WTC11 (cell line): ENCODE results near the gene KLHDC9. TPM values are rescaled to one million over a fixed set of nuclear protein-coding genes. Genes with fewer than 3 reads are reported as not detected.
A peak's percentile ranks its signal among the peaks of the same experiment; 100 is the strongest.

Source experiments
- ATAC-seq: fragments of 200-7000 bp; cut with Tn5 transposase; 2 replicates; pipeline ENCODE4 v1.10.0; 2021; ENCODE audit warnings: mild to moderate bottlenecking, moderate library complexity
- CTCF ChIA-PET: fragments of 300-600 bp; sonication (Branson Sonifier 250); formaldehyde crosslinking; loops from one replicate; lab custom pipeline; 2021; ENCODE audit warnings: antibody characterized with exemption; lab: Charles Lee
- POLR2A ChIA-PET: fragments of 350-600 bp; sonication (Branson Sonifier 250); formaldehyde crosslinking; loops from one replicate; lab custom pipeline; 2021; ENCODE audit warnings: antibody characterized with exemption; lab: Charles Lee
- DNase-seq: peaks from one replicate; pipeline ENCODE4 v3.0.0; 2021; ENCODE audit warnings: low spot score
- H3K27ac Mint-ChIP-seq: 2 replicates; pipeline ENCODE4 v1.8.0; 2021; ENCODE audit warnings: mixed read lengths
- H3K27me3 Mint-ChIP-seq: 2 replicates; pipeline ENCODE4 v1.8.0; 2021; ENCODE audit warnings: low read depth, mild to moderate bottlenecking, moderate library complexity, mixed read lengths
- H3K36me3 Mint-ChIP-seq: 2 replicates; pipeline ENCODE4 v1.8.0; 2021; ENCODE audit warnings: mixed read lengths
- H3K4me1 Mint-ChIP-seq: 2 replicates; pipeline ENCODE4 v1.8.0; 2022; ENCODE audit warnings: mixed read lengths
- H3K4me3 Mint-ChIP-seq: 2 replicates; pipeline ENCODE4 v1.8.0; 2021; ENCODE audit warnings: mild to moderate bottlenecking, moderate library complexity, mixed read lengths
- H3K9me3 Mint-ChIP-seq: 2 replicates; pipeline ENCODE4 v1.8.0; 2021; ENCODE audit warnings: mixed read lengths
- ATF1 ChIP-seq: sonication (generic); formaldehyde crosslinking; IDR thresholded peaks from 2 replicates; pipeline ENCODE4 v1.8.1; 2023; ENCODE audit warnings: mild to moderate bottlenecking, moderate library complexity, missing genetic modification reagents
- CREB1 ChIP-seq: sonication (generic); formaldehyde crosslinking; IDR thresholded peaks from 2 replicates; pipeline ENCODE4 v1.8.0; 2023; ENCODE audit warnings: mild to moderate bottlenecking, missing genetic modification reagents
- CTCF ChIP-seq: fragments of 200-600 bp; IDR thresholded peaks from 2 replicates; pipeline ENCODE4 v1.8.0; 2022; ENCODE audit warnings: antibody characterized with exemption
- ELF4 ChIP-seq: sonication (generic); formaldehyde crosslinking; IDR thresholded peaks from 2 replicates; pipeline ENCODE4 v1.8.1; 2022; ENCODE audit warnings: low read depth, mild to moderate bottlenecking, moderate library complexity, missing genetic modification reagents
- ERG ChIP-seq: fragments of 250-450 bp; sonication (Bioruptor Pico); IDR thresholded peaks from 2 replicates; pipeline ENCODE4 v1.8.0; 2021; ENCODE audit warnings: mild to moderate bottlenecking
- GRHL2 ChIP-seq: fragments of 250-450 bp; sonication (Bioruptor Pico); IDR thresholded peaks from 2 replicates; pipeline ENCODE4 v1.8.0; 2022; ENCODE audit warnings: mild to moderate bottlenecking, moderate library complexity; ENCODE audit not compliant: insufficient replicate concordance, severe bottlenecking
- JAZF1 ChIP-seq: fragments of 250-450 bp; sonication (Bioruptor Pico); IDR thresholded peaks from 2 replicates; pipeline ENCODE4 v1.9.0; 2021; ENCODE audit warnings: moderate library complexity, mild to moderate bottlenecking, inconsistent platforms
- MYBL2 ChIP-seq: sonication (generic); formaldehyde crosslinking; IDR thresholded peaks from 2 replicates; pipeline ENCODE4 v1.8.1; 2023; ENCODE audit warnings: mild to moderate bottlenecking, moderate library complexity, missing genetic modification reagents
- NFYB ChIP-seq: sonication (generic); formaldehyde crosslinking; conservative IDR thresholded peaks from 2 replicates; pipeline ENCODE4 v1.8.0; 2022; ENCODE audit warnings: low read depth, missing genetic modification reagents
- NR2C2 ChIP-seq: sonication (generic); formaldehyde crosslinking; IDR thresholded peaks from 2 replicates; pipeline ENCODE4 v1.8.0; 2022; ENCODE audit warnings: mild to moderate bottlenecking, missing genetic modification reagents
- NR3C1 ChIP-seq: sonication (generic); formaldehyde crosslinking; conservative IDR thresholded peaks from 2 replicates; pipeline ENCODE4 v1.8.1; 2023; ENCODE audit warnings: low read depth, mild to moderate bottlenecking, missing genetic modification reagents
- PREB ChIP-seq: sonication (generic); formaldehyde crosslinking; IDR thresholded peaks from 2 replicates; pipeline ENCODE4 v1.8.1; 2022; ENCODE audit warnings: mild to moderate bottlenecking, missing genetic modification reagents, moderate library complexity, borderline replicate concordance
- RELA ChIP-seq: sonication (generic); formaldehyde crosslinking; IDR thresholded peaks from 2 replicates; pipeline ENCODE4 v1.8.1; 2022; ENCODE audit warnings: missing genetic modification reagents, mild to moderate bottlenecking, borderline replicate concordance
- SMAD3 ChIP-seq: sonication (generic); formaldehyde crosslinking; IDR thresholded peaks from 2 replicates; pipeline ENCODE4 v1.8.0; 2022; ENCODE audit warnings: missing genetic modification reagents, mild to moderate bottlenecking, borderline replicate concordance
- ZMAT4 ChIP-seq: fragments of 250-450 bp; sonication (Bioruptor Pico); IDR thresholded peaks from 2 replicates; pipeline ENCODE4 v1.9.0; 2021; ENCODE audit warnings: mild to moderate bottlenecking
- ZNF281 ChIP-seq: sonication (generic); formaldehyde crosslinking; IDR thresholded peaks from 2 replicates; pipeline ENCODE4 v1.8.0; 2023; ENCODE audit warnings: mild to moderate bottlenecking, missing genetic modification reagents
- ZNF396 ChIP-seq: fragments of 250-450 bp; sonication (Bioruptor Pico); IDR thresholded peaks from 2 replicates; pipeline ENCODE4 v1.8.0; 2021; ENCODE audit warnings: mild to moderate bottlenecking, moderate library complexity, borderline replicate concordance
- ZNF416 ChIP-seq: fragments of 250-450 bp; sonication (Bioruptor Pico); IDR thresholded peaks from 2 replicates; pipeline ENCODE4 v1.9.0; 2021; ENCODE audit warnings: mild to moderate bottlenecking, inconsistent platforms
- ZNF425 ChIP-seq: fragments of 250-450 bp; sonication (Bioruptor Pico); conservative IDR thresholded peaks from 2 replicates; pipeline ENCODE4 v1.9.0; 2021; ENCODE audit warnings: mild to moderate bottlenecking
- total RNA-seq: library from RNA; stranded (reverse); gene quantifications from 3 replicates; pipeline ENCODE4 v1.2.3, GENCODE V29; 2021

The KLHDC9 gene
- total RNA-seq, 1 experiment from 2014 or later = 5.8 TPM

- Mint-ChIP-seq H3K4me3 (peak overlapping the region; percentile 96), H3K27me3 (no peaks in the 10 kb centered on the region), H3K27ac (peak overlapping the region; percentile 94), H3K36me3 (peaks cover 49% of the 10 kb centered on the region), H3K4me1 (peaks cover 25% of the 10 kb centered on the region), H3K9me3 (no peaks in the 10 kb centered on the region)
- peak; percentile 75 for ATAC-seq
- POLR2A ChIA-PET = interaction anchor here (1.1 kb wide), 1 partner anchor 21 kb away, joined by 3 read pairs; no protein-coding TSS in a partner anchor
- DNase-seq = peak; percentile 25
- CTCF ChIA-PET = interaction anchor here (0.6 to 2.5 kb wide), 7 partner anchors 13 to 98 kb away, joined by 3 to 18 read pairs (median 3); partner anchors contain the start of genes B4GALT3, DEDD, F11R and NECTIN4
- TF ChIP-seq NFYB (no peak), NR2C2 (no peak), ZMAT4 (CRISPR knock-in tag) (no peak), CTCF (0 out of 2 replicates have a peak, but pooled peaks have one; percentile 5), CREB1 (CRISPR knock-in tag) (no peak)
These were observed 21.1 kb downstream of the KLHDC9 start for GRCh38 chr1:161119092-161119903.

GRCh38 chr1:161121042-161121650 is 23.0 kb downstream of the KLHDC9 start:
- ChIA-PET CTCF (interaction anchor here (1.1 kb wide), 1 partner anchor 10 kb away, joined by 4 read pairs; no protein-coding TSS in a partner anchor), POLR2A (interaction anchor here (1.0 to 1.8 kb wide), 2 partner anchors 11 to 12 kb away, joined by 4 to 5 read pairs; no protein-coding TSS in a partner anchor)

GRCh38 chr1:161121834-161122233 is 23.7 kb downstream of the KLHDC9 start:
- Mint-ChIP-seq H3K4me1 (peaks cover 20% of the 10 kb centered on the region), H3K9me3 (no peaks in the 10 kb centered on the region), H3K36me3 (peaks cover 59% of the 10 kb centered on the region), H3K4me3 (no peak overlapping the region), H3K27me3 (no peaks in the 10 kb centered on the region), H3K27ac (no peak overlapping the region)
- CTCF ChIA-PET = no interaction called here
- DNase-seq (no peak), ATAC-seq (no peak)
- POLR2A ChIA-PET = interaction anchor here (1.0 to 1.8 kb wide), 3 partner anchors 10 to 101 kb away, joined by 3 to 5 read pairs (median 4); partner anchors contain the start of gene F11R
- TF ChIP-seq ZNF281 (CRISPR knock-in tag) (no peak), ZNF396 (CRISPR knock-in tag) (no peak), ZNF425 (CRISPR knock-in tag) (no peak), ATF1 (no peak), ELF4 (CRISPR knock-in tag) (no peak), ZNF416 (CRISPR knock-in tag) (no peak), PREB (CRISPR knock-in tag) (no peak), SMAD3 (CRISPR knock-in tag) (no peak)

More at GRCh38 chr1:161121042-161121650, 23.0 kb downstream of the KLHDC9 start:
- peaks cover 54% of the 10 kb centered on the region for H3K36me3 Mint-ChIP-seq
- no peak overlapping the region for H3K4me3 Mint-ChIP-seq
- DNase-seq (no peak), ATAC-seq (no peak)
- TF ChIP-seq MYBL2 (CRISPR knock-in tag) = no peak
- no peak for TF ChIP-seq GRHL2 (CRISPR knock-in tag)
- no peak for TF ChIP-seq ERG (CRISPR knock-in tag)
- TF ChIP-seq RELA = no peak
- TF ChIP-seq NR3C1 (CRISPR knock-in tag) = no peak
- TF ChIP-seq NFYB = no peak
- TF ChIP-seq JAZF1 (CRISPR knock-in tag) = no peak
- peaks cover 20% of the 10 kb centered on the region for H3K4me1 Mint-ChIP-seq
- H3K9me3 Mint-ChIP-seq = no peaks in the 10 kb centered on the region
- no peaks in the 10 kb centered on the region for H3K27me3 Mint-ChIP-seq
- no peak overlapping the region for H3K27ac Mint-ChIP-seq
